ENCODE measurements around the gene SMIM23. TPM values are rescaled to one million over a fixed set of nuclear protein-coding genes. Genes with fewer than 3 reads are reported as not detected.

SMIM23 gene
- total RNA-seq, 1 experiment from 2014 or later = not detected

DNA sequence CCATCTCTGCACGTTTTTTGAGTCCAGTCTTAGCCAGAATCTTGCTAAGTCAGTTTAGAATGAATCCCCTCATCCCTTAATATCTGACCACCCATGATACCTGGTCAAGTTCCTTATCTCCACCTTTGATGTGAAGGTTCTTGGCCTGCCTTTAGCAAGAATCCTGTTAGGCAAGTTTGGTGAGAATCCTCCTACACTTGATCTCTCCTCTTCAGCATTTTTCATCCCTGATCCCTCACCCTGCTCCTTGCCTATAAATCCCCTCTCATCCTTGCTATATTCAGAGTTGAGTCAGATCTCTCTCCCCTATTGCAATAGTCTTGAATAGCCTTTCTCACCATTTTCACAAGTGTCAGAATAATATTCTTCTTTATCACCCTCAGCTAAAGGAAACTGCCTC lies 31.0 kb downstream of the SMIM23 start:
- DNase-seq (ENCODE audit: low spot score) = no peak

DNA sequence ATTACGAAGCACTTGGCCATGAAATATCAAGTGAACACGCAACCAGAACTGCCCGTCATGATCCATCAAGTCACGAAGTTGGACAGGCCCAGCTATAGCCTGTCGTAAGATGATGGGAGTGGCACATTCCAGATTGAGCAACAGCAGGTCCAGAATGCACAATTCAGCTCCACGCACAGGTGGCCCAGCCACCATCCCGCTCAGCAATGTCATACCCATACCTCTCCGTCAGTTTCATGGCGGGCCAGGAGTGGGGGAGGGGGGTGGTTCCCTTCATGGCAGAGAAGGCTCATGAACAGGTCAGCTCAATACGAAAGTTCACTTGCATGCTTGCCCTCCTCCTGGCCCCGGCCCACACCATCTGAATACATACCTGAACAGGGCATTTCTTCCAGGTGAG lies 34.9 kb downstream of the SMIM23 start:
- no peak for DNase-seq (ENCODE audit: low spot score)

DNA sequence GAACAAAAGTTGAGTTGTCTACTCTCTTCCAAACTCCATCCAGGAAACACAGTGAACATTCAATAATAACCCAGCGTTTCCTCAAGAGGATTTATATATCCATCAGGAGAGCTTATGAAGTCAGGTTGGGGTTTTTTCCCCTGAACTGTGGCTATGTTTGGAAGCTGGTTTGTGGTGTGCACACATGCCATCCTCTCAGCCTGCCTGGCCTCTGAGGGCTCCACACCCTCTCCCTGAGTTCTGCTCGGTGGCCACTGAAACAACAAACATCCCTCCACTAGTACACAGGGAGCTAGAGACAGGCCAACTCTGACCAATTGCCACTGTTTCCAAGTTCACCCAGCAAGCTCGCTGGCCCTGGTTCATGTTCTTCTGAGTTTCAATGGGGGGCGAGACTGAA lies 35.7 kb downstream of the SMIM23 start:
- DNase-seq (ENCODE audit: low spot score) = no peak

DNA sequence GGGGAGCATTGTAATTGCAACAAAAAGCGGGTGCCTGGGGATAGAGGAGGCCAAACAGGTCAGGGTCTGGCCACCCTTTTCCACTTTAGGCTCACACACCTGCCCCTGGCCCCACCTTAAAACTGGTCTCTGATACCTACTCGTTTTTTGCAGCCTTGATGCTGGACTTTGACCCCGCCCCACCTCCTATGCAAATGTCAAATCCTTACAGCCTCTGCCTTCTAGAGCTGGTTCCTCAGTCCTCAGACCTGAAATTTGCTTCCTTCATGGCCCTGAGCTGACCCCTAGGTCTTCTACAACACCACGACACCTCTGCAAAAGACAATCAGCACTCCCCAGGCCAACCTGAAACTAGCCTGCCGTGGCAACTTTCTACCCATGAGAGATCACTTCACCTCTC lies 37.7 kb downstream of the SMIM23 start:
- peak; percentile 68 for DNase-seq (ENCODE audit: low spot score)

DNA sequence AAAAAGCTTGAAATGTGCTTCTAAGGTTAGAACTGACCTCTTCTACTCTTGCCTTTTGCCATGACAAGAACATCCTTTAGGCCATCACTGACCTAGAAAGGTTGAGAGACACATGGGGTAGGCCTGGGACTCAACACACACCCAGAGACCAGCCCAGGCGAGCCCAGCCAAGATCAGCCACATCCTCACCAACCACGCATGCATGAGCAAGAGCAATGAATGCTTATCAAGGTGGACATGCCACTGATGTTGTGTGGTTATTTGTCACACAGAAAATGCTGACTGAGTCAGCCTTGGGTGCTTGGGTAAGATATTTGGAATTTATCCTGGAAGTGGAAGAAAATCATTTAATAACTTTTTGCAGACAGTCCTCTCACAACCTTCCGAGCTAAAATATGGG lies 39.4 kb downstream of the SMIM23 start:
- DNase-seq (ENCODE audit: low spot score) = no peak

DNA sequence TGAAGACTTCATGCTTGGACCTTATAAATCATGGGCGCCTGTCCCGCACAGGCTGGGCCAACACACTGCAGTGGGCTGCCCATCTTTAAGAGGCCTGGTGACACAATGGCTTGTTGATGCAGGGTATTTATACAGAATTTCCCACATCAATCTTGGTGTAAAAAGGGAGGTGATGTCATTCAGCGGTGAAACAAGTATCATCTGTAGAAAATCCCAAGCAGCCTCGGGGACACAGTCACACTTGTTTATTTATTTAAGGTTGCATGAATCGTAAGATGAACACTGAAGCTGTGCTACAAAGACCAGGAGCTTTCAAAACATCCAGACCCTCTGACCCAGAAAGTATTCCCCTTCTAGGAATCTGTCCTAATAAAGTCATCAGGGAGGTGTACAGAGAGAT lies 40.5 kb downstream of the SMIM23 start:
- DNase-seq (ENCODE audit: low spot score) = no peak

DNA sequence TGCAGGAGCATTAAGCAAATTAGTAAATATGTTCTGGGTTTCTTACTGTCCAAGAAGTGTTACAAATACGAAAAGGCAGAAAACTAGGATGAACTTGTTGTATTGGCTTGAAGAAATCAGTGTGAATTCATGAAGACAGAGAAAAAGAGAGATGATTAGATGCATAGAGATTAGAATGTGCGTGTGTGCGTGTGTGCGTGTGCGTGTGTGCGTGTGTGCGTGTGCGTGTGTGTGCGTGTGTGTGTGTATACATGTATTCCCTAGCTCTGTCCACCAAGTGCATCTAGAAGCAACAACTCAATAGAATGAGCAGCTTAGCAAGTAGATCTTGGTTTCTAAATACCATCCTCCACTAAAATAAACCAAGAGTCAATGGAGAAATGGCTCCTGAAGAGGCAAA lies 41.5 kb downstream of the SMIM23 start:
- no peak for DNase-seq (ENCODE audit: low spot score)

DNA sequence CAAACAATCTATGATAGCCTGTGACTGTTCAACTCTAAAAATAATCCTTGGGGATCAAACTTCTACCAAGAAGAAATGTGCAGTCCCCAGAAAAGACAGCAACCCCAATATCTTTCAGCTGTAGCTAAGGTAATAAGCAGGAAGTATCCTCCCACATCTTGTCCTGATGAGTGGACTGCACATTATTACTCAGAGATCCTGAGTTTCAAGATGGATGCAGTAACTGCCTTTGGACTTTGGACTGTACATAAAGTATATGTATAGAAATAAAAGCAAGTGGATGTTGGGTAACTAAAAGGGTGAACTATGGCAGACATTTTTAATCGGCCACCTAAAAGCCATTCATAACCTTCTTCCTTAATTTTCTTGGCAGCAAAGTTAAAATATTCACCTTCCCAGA lies 45.1 kb downstream of the SMIM23 start:
- peak; percentile 69 for DNase-seq (ENCODE audit: low spot score)

DNA sequence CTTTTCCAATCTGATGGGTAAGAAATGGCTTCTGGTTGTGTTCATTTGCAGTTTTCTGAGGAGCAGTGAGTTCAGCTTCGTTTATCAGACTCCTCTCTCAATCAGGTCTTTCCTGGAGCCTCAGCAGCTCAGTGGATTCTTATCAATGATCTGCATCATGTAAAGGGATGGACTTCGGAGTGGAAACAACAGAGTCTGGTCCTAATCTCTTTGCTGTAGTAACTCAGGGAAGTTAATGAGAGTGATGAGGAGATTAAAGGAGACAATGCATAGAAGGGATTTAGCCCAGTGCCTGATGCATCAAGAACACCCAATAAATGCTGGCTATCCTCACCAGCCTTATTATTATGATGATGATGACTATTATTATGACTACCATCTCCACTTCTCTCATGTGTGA lies 47.2 kb downstream of the SMIM23 start:
- no peak for DNase-seq (ENCODE audit: low spot score)

DNA sequence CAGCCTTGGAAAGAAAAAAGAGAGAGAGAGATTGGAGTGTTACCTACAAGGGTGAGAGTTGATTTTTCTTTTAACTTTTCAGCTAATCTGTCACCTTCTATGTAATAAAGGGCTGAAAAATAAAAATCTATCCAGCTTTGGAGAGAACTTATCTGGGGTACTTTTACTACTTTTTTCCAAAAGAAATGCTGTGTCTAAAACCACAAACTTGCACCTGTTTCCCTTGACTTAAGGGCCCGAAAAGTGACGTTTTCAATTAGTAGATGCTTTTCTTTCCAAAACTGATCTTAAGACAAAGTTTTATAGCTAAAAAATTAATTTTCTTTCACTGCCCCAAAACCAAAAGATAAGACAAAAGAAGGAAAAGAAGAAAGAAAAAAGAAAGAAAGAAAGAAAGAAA lies 48.8 kb downstream of the SMIM23 start:
- DNase-seq (ENCODE audit: low spot score) = no peak

DNA sequence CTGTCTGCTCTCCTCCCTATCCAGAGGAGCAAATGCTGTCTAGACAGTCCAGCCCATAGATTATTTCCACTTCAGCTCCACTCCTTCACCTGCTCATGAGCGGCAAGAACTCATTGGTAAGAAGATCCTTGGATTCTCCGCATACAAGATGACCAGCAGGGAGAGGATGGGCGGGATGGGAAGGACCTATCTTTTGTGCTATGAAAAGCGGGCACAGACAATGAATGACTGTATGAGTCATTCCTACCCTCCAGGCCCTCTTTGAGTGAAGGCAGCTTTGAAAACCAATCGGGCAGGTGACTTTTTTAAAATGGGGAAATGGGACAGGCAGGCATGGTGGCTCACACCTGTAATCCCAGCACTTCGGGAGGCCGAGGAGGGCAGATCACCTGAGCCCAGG lies 49.4 kb downstream of the SMIM23 start:
- DNase-seq (ENCODE audit: low spot score) = no peak

DNA sequence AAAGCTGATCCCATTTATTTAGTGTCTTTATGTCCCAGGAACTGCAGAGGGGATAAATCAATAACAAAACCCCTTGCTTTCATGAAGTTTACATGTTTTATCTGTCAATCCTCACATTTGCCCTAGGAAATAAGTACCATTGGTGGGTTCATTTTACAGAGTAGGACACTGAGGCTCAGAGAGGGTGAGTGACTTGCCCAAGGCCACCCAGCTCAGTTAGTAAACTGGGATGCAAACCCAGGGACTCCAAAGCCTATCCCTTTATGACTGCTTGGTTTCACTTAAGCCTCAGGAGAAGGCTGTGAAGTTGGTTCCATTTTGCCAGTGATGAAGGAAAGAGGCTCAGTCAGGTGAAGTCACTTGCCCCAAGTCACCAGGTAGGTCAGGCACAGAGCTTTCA lies 51.9 kb downstream of the SMIM23 start:
- DNase-seq (ENCODE audit: low spot score) = no peak

DNA sequence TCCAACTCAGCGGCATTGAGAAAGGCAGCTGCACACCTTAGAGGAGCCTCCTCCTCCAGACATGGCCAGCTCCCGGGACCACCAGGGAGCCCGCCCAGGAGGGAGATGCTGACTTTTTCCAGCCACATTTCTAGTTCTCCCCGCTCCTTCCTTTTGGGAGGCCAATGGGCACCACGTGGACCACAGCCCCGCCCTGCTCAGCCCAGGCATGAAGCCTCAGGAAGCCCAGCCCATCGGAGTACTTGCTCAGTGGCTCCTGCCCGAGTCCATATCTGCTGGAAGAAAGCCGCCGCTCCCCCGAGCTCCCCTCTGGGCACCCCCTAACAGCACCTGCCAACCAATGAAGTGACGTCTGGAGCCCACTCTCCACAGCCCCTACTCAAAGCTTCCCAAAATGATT lies 52.4 kb downstream of the SMIM23 start:
- DNase-seq (ENCODE audit: low spot score) = no peak

DNA sequence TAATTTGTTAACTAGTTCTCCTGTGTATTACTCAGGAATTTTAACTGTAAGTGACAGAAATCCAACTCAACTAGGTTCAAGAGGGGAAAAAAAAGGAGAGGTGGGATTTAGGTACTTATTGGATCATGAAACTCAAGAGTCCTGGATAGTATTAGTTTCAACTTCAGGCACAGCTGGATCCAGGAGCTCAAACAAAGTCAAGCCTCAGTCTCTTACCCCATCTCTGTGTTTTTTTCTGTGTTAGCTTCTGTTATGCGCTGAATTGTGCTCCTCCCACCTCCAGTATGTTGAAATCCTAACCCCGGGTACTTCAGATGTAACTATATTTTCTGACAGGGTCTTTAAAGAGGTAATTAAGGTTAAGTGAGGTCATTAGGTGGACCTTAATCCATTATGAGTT lies 53.5 kb downstream of the SMIM23 start:
- no peak for DNase-seq (ENCODE audit: low spot score)

DNA sequence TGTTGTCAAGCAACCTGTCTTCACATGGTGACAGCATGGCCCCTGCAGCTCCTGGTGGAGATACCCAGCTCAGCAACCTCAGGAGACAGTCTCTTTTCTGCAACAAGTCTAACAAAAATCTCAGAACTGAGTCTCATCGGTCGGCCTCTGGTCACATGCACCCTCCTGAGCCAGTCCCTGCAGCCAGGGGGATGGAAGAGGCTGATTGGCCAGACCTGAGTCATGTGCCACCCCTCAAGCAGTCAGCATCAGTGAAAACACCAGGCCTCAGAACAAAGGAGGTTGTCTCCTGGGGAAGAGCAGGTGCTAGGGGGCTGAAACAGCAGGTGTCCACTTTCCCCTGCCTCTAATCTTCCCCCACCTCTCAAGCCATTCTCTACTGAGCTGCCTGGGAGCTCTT lies 54.4 kb downstream of the SMIM23 start:
- no peak for DNase-seq (ENCODE audit: low spot score)

Other genes with a start within 250 kb of the SMIM23 start
- 30.4 and 33.4 TPM in 2 replicates for gene FBXW11, start 220.8 kb downstream of the SMIM23 start, total RNA-seq (2014; rRNA removed; shearing (Covaris generic))

Measured in HT-29 (cell line).